Endothelial cell of umbilical vein (primary cell): ENCODE data around the gene EVC.

ENCODE experiments used
- CTCF ChIP-seq, 2 donors: IDR thresholded peaks; 1 replicate in 1 of 2; 2 replicates in 1 of 2; pipeline ENCODE4 v1.5.1; 2011; ENCODE audit warnings: low read length in 2 of 2, mild to moderate bottlenecking in 2 of 2, moderate library complexity in 2 of 2, control low read depth in 1 of 2, inconsistent platforms in 1 of 2, low read depth in 1 of 2; ENCODE audit not compliant: insufficient read depth in 1 of 2; ENCODE audit errors: extremely low read depth in 1 of 2
- EZH2 ChIP-seq: IDR thresholded peaks from 2 replicates; pipeline ENCODE4 v1.6.1; 2012; ENCODE audit warnings: borderline replicate concordance, low read depth, mild to moderate bottlenecking, moderate library complexity, low read length, inconsistent platforms; ENCODE audit not compliant: severe bottlenecking
- FOS ChIP-seq: IDR thresholded peaks from 2 replicates; pipeline ENCODE4 v1.6.1; 2011; ENCODE audit warnings: mild to moderate bottlenecking, low read length, moderate library complexity, borderline replicate concordance; ENCODE audit not compliant: insufficient read depth
- JUN ChIP-seq: IDR thresholded peaks from 2 replicates; pipeline ENCODE4 v1.6.1; 2011; ENCODE audit warnings: borderline replicate concordance, low read depth; ENCODE audit not compliant: insufficient read length, insufficient read depth
- MAX ChIP-seq: IDR thresholded peaks from 2 replicates; pipeline ENCODE4 v1.6.1; 2011; ENCODE audit not compliant: insufficient read depth, insufficient read length
- MYC ChIP-seq: IDR thresholded peaks from one replicate; pipeline ENCODE4 v1.6.1; 2011; ENCODE audit warnings: mild to moderate bottlenecking, low read depth, low read length
- POLR2A ChIP-seq: IDR thresholded peaks from 2 replicates; pipeline ENCODE4 v1.6.1; 2012; ENCODE audit warnings: low read depth, mild to moderate bottlenecking, control low read depth, low read length
- POLR2AphosphoS5 ChIP-seq: IDR thresholded peaks from 2 replicates; pipeline ENCODE4 v1.6.1; 2012; ENCODE audit warnings: low read depth, mild to moderate bottlenecking, control low read depth, low read length, moderate library complexity; ENCODE audit not compliant: insufficient read depth

GRCh38 chr4:5661237-5661636 lies 49.8 kb upstream of the EVC start:
- TF ChIP-seq CTCF (IDR thresholded peaks at IDR 0.05; ENCODE audit: extremely low read depth in 1 of 2, insufficient read depth in 1 of 2, low read depth in 1 of 2, low read length in 2 of 2) (no peak), JUN (no peak), POLR2A (no peak), FOS (no peak), POLR2AphosphoS5 (no peak), MAX (no peak), EZH2 (no peak), MYC (no peak)
